ENCODE data around the gene B3GNT3. TPM values are rescaled to one million over a fixed set of nuclear protein-coding genes. Genes with fewer than 3 reads are reported as not detected.

B3GNT3 gene
- total and polyA plus RNA-seq, 2 of the 13 experiments (the other 11 are each of a cell fraction or from before 2014, with no cell fraction given), result 0.86 to 4.0 TPM

GRCh38 chr19:17762505-17763229 is 32.3 kb upstream of the B3GNT3 start:
- Histone ChIP-seq H3K4me2 (ENCODE audit: low read depth, low read length) (no peak overlapping the region), H3K4me3 (replicated peaks in 1 of 3; ENCODE audit: insufficient read depth in 1 of 3, low read depth in 2 of 3, low read length in 3 of 3) (no peak overlapping the region), H2AFZ (ENCODE audit: low read length) (no peak overlapping the region), H4K20me1 (ENCODE audit: insufficient read depth, low read length) (no peaks in the 10 kb centered on the region), H3K27ac (ENCODE audit: extremely low read length, insufficient read depth, low read length) (no peak overlapping the region), H3K4me1 (ENCODE audit: insufficient read depth, low read length) (peaks cover 28% of the 10 kb centered on the region), H3K36me3 (replicated peaks in 1 of 2; ENCODE audit: control insufficient read depth in 1 of 2, insufficient read depth in 2 of 2, low read length in 2 of 2) (no peaks in the 10 kb centered on the region), H3K9me3 (ENCODE audit: low read length) (no peaks in the 10 kb centered on the region), H3K9ac (ENCODE audit: insufficient read depth, low read depth, low read length) (no peak overlapping the region), H3K79me2 (ENCODE audit: insufficient read depth, low read length) (no peaks in the 10 kb centered on the region), H3K27me3 (ENCODE audit: control insufficient read depth in 1 of 2, insufficient read depth in 2 of 2, low read length in 2 of 2) (no peaks in the 10 kb centered on the region)
- no TSS peak for BruUV-seq (replicated peaks)
- peak; percentile 30; the same call in 2 of the 3 replicates for ATAC-seq
- ChIA-PET CTCF (ENCODE audit: low intra/inter-chr PET ratio, low total read pairs) (no interaction called here), POLR2A (interaction anchor here (1.2 kb wide), 1 partner anchor 97 kb away, joined by 4 read pairs; the partner anchor contains the start of gene RPL18A)
- intact Hi-C loops (cut with micrococcal nuclease; ENCODE audit: unreplicated experiment), result no loop called here
- TF ChIP-seq ZBTB46 (CRISPR knock-in tag; IDR thresholded peaks at IDR 0.05; ENCODE audit: borderline replicate concordance), result no peak
- TF ChIP-seq NFYC (CRISPR knock-in tag; IDR thresholded peaks at IDR 0.05), result peak; percentile 55
- TF ChIP-seq RFX3 (CRISPR knock-in tag; IDR thresholded peaks at IDR 0.05), result peak; percentile 64
- TF ChIP-seq ZNF75D (CRISPR knock-in tag; IDR thresholded peaks at IDR 0.05; ENCODE audit: borderline replicate concordance), result no peak
- no peak for TF ChIP-seq ZNF256 (CRISPR knock-in tag; conservative IDR thresholded peaks at IDR 0.05)
- peak; percentile 54 for TF ChIP-seq NFYB (CRISPR knock-in tag; IDR thresholded peaks at IDR 0.05)
- TF ChIP-seq PCBP1 (IDR thresholded peaks at IDR 0.05; ENCODE audit: borderline replicate concordance, low read depth, low read length), result no peak
- TF ChIP-seq RFX1 (IDR thresholded peaks at IDR 0.05), result peak; percentile 57
- in situ Hi-C loops (cut with HindIII; ENCODE audit: extremely low pct_ligation_motif_present, low pct_unique_long_range_greater_than_20kb), result no loop called here
- peak; percentile 59 for DNase-seq (ENCODE audit: low spot score)
- FAIRE-seq, result no peak
- 71% methylated on average over 11 of the region's 17 CpGs for WGBS (ENCODE audit: low lambda C conversion rate)

Measured in HepG2 (cell line).